Measurements from ENCODE around the gene PLIN1.
A peak's percentile ranks its signal among the peaks of the same experiment; 100 is the strongest.

PLIN1 gene

DNA sequence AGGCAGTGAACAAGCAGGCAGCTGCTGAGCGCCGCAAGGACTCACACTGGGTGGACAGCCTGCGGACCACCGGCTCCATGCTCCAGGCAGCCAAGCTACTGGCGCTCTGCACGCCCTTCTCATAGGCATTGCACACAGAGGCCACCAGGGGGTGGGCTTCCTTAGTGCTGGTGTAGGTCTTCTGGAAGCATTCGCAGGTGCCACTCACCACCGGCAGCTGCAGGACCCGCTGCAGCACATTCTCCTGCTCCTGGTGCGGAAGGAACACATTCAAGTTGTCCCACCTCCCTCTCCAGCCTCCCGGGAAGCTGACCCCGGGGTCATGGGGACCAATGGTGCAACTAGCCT, 6.0 kb downstream of the PLIN1 start:
- no peak for DNase-seq (ENCODE audit: low read depth)
- no peak overlapping the region for H3K4me3 ChIP-seq (ENCODE audit: low read depth, low read length)

- no peak for DNase-seq (ENCODE audit: low read depth)
- no peak overlapping the region for H3K4me3 ChIP-seq (ENCODE audit: low read depth, low read length)
These were observed 6.7 kb downstream of the PLIN1 start for GRCh38 chr15:89672221-89673164.

DNA sequence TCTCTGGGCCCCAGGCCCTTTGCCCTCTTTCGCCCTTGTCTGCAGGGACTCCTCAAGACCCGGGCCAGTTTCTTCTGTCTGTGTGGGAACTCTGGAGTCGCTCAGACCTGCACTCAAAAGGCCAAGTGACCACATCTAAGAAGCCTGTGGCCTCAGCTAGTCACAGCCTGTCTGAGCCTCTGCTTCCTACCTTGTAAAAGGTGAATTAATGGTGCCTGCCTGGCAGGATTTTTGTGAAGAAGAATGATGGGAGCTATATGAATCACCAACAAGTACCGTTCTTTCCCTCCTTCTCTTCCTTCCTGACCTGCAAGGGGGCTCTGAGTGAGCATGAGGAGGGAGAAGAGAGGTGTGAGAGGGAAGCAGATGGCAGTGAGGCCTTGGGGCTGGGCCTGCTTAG, 7.5 kb downstream of the PLIN1 start:
- DNase-seq (ENCODE audit: low read depth): no peak
- no peak overlapping the region for H3K4me3 ChIP-seq (ENCODE audit: low read depth, low read length)

GRCh38 chr15:89670971-89671560, 8.1 kb downstream of the PLIN1 start:
- no peak overlapping the region for H3K4me3 ChIP-seq (ENCODE audit: low read depth, low read length)
- no peak for DNase-seq (ENCODE audit: low read depth)

GRCh38 chr15:89669941-89670340, 9.2 kb downstream of the PLIN1 start:
- H3K4me3 ChIP-seq (ENCODE audit: low read depth, low read length): no peak overlapping the region
- DNase-seq (ENCODE audit: low read depth): no peak

GRCh38 chr15:89669309-89669865, 9.8 kb downstream of the PLIN1 start:
- no peak for DNase-seq (ENCODE audit: low read depth)
- no peak overlapping the region for H3K4me3 ChIP-seq (ENCODE audit: low read depth, low read length)

DNA sequence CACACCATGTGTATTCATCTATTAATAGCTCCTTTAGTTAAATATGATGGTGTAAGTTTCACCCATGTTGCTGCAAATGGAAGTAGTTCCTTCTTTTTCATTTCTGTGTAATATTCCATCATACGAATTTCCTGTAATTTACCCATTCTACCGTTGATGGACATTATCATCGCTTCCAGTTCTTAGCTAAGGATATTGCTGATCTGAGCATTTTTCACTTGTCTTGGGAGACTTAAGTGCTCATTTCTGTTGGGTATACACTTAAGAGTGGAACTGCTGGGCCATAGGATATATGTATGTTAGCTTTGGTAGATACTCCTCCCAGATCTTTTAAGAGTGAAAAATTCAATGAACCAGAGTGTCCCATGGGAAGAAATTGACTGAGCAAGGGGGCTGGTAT, 11.0 kb downstream of the PLIN1 start:
- DNase-seq (ENCODE audit: low read depth): no peak
- H3K4me3 ChIP-seq (ENCODE audit: low read depth, low read length): no peak overlapping the region

- DNase-seq (ENCODE audit: low read depth): no peak
These were observed 11.5 kb downstream of the PLIN1 start for GRCh38 chr15:89667706-89667960.

GRCh38 chr15:89666858-89667705, 12.1 kb downstream of the PLIN1 start:
- no peak for DNase-seq (ENCODE audit: low read depth)
- H3K4me3 ChIP-seq (ENCODE audit: low read depth, low read length): no peak overlapping the region

More at GRCh38 chr15:89667706-89667960, 11.5 kb downstream of the PLIN1 start:
- H3K4me3 ChIP-seq (ENCODE audit: low read depth, low read length): no peak overlapping the region

DNA sequence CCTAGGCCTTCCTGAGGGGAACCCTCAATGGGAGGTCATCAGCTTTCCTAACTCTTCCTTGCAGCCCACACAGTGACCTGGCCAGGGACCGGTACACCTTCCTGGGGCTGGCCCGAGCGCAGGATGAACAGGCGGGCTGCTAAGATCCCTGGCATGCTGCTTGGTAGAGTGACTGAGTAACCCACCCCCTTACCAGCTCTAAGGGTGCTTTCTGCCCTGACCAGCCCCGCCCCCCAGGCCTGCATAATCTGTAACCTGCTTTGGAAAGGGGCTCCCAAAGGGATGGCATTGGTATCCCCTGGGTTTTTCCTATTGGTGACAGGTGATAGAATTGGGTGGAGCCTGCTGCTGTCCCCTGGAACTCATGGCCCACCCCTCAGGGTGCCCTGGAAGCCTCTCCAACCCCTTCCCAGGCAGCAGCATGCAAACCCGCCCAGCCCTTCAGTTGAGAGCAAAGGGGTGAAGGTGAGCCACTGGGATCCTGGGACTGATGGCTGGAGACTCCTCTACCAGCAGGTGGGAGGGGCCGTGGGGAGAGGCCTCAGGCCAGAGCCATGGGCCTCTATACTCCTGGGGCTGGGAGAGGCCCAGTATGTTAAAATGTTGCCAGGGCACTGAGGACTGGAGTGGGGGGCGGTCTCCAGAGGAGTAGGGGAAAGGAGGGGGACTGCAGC, 12.8 kb downstream of the PLIN1 start:
- peak overlapping the region; percentile 23 for H3K4me3 ChIP-seq (ENCODE audit: low read depth, low read length)
- no peak for DNase-seq (ENCODE audit: low read depth)

DNA sequence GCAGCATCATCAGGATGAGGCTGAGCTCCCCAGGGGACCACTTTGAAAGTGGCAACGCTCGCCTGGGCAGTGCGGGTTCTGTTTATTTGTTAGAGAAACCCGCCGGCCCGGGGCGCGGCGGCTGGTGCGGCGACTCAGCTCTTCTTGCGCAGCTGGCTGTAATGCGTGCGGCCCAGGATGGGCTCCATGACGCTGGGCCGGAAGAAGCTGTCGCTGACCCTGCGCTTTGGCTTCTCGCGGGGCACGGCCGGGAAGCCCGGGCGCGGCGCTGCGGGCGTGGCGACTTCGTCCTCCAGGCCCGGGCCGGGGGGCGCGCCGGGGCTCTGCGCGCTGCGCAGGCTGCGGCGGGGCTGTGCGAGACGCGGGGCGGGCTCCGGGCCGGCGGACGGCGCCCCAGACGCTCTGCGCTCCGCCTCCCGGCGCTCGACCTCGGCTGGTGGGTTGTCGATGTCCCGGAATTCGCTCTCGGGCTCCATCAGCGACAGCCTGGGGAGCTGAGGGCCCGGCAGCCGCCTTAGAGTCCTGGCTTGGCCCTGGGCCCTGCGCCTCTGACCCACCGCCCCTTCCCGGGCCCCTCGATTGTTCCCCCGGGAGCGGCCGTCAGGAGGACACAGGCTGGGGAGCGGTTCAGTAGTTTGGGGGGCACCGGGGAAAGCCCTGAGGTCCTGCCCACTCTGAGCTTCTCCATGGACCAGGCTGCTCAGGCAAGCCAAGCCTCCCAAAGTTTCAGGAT, 13.6 kb downstream of the PLIN1 start:
- H3K4me3 ChIP-seq (ENCODE audit: low read depth, low read length): peak overlapping the region; percentile 40
- no peak for DNase-seq (ENCODE audit: low read depth)

- H3K4me3 ChIP-seq (ENCODE audit: low read depth, low read length): peak overlapping the region; percentile 40
These were observed 14.5 kb downstream of the PLIN1 start for GRCh38 chr15:89664441-89665350.

GRCh38 chr15:89662893-89663626, 16.1 kb downstream of the PLIN1 start:
- DNase-seq (ENCODE audit: low read depth): peak; percentile 80
- H3K4me3 ChIP-seq (ENCODE audit: low read depth, low read length): peak overlapping the region; percentile 30

More at GRCh38 chr15:89664441-89665350, 14.5 kb downstream of the PLIN1 start:
- no peak for DNase-seq (ENCODE audit: low read depth)

DNA sequence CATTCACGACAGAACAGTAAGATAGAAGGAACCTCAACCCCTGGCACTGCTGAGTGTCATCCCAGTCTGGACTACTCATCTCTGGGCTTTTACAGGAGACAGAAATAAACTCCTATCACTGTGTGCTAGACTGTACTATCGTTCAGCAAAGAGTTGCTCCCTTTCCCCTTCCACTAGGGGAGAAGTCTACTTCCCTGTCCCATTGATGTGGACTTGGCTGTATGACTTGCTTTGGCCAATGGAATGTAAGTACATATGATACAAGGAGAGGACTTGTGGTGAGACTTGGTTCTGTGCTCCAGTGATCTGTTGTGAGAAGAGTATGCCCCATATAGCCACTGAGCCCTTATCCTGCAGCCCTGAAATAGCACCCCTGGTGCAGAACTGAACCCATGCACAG, 18.6 kb downstream of the PLIN1 start:
- DNase-seq (ENCODE audit: low read depth): no peak
- no peak overlapping the region for H3K4me3 ChIP-seq (ENCODE audit: low read depth, low read length)

GRCh38 chr15:89659295-89659694, 19.9 kb downstream of the PLIN1 start:
- no peak for DNase-seq (ENCODE audit: low read depth)
- no peak overlapping the region for H3K4me3 ChIP-seq (ENCODE audit: low read depth, low read length)

GRCh38 chr15:89657686-89658200, 21.4 kb downstream of the PLIN1 start:
- DNase-seq (ENCODE audit: low read depth): no peak
- no peak overlapping the region for H3K4me3 ChIP-seq (ENCODE audit: low read depth, low read length)
